GM21381 (cell line): ENCODE measurements around the gene COL4A3.
"Not testable (repeated sequence)": the region's sequence is repeated elsewhere in the genome, so short reads cannot be mapped to it uniquely, and the experiment has no call there.

Experiments
- ATAC-seq: cut with Tn5 transposase; IDR thresholded peaks from one replicate; pipeline ENCODE4 v1.9.1; 2021; ENCODE audit warnings: mild to moderate bottlenecking, moderate library complexity; ENCODE audit not compliant: unreplicated experiment

COL4A3 gene

GRCh38 chr2:227154986-227155774 is 9.2 kb upstream of the COL4A3 start:
- ATAC-seq, result no peak

DNA sequence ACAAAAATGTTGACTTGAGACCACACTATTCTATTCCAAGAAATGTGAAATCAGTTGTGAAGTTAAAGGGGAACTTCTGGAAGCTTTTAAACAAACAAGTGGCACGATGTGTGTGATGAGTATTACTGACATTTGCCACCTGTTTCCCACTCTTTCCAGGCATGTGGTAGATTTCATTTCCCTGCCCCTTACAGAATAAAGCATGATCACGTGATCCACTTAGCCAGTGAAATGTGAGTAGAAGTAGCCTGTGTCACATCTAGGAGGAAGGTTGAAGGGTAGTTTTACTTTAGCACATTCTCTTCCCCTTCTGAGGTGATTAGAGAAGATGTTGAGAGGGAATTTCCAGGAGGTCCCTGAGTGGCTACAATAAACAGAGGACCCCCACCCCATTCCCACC is 4.3 kb upstream of the COL4A3 start:
- no peak for ATAC-seq

DNA sequence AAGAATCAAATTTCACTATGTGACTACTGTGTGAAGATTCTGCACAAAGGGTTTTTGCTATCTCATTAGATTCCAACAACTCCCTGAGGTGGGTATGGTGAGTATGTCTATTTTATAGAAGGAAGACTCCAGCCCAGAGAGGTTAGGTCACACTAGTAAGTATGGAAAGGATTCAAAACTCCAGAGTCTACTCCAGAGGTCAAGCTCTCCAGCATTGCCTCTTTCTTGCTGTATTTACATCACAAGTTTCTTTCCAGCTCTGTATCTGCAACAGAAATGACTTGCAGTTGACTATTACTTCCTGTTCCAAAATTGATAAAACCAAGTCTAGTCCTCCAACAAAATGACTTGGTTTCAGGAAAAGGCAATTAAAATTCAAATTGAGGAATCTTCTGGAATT is 2.5 kb upstream of the COL4A3 start:
- ATAC-seq, result no peak

- peak; percentile 69 for ATAC-seq
These were observed 883 bp upstream of the COL4A3 start for GRCh38 chr2:227163485-227163997.

- ATAC-seq, result peak; percentile 60
These were observed 403 bp downstream of the COL4A3 start for GRCh38 chr2:227164763-227165291.

DNA sequence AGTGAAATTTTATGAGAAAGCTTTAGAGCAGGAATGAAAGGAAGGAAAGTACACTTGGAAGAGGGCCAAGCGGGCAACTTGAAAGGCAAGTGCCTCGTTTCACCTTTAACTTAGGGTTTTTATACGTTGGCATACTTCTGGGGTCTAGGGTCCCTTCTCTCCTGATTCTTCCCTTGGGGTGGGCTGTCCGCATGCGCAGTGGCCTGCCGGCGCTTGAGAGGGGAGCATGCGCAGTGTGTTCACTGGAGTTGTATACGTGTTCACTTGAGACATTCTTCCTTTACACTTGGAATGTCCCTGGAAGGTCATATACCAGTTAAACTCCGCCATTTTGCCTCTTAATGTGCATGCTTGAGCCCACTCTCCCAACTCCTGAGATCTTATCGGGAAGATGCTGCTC is 7.4 kb downstream of the COL4A3 start:
- not testable (repeated sequence) for ATAC-seq

DNA sequence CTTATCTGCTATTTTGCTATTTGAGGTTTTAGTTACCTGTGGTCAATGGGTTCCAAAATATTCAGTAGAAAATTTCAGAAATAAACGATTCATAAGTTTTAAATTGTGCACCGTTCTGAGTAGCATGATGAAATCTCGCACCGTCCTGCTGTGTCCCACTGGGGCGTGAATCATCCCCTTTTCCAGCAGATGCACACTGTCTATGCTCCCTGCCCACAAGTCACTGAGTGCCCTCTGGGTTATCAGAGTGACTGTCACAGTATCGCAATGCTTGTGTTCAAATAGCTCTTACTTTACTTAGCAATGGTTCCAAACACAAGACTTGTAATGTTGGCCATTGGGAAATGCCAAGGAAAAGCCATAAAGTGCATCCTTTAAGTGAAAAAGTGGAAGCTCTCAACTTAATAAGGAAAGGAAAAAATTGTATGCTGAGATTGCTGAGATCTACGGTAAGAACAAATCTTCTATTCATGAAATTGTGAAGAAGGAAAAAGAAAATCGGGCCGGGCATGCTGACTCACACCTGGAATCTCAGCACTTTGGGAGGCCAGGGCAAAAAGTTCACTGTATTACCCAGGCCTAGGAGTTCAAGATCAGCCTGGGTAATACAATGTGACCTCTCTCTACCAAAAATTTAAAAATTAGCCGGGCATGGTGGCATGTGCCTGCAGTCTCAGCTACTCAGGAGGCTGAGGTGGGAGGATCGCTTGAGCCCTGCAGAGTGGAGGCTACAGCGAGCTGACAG is 13.3 kb downstream of the COL4A3 start:
- no peak for ATAC-seq

DNA sequence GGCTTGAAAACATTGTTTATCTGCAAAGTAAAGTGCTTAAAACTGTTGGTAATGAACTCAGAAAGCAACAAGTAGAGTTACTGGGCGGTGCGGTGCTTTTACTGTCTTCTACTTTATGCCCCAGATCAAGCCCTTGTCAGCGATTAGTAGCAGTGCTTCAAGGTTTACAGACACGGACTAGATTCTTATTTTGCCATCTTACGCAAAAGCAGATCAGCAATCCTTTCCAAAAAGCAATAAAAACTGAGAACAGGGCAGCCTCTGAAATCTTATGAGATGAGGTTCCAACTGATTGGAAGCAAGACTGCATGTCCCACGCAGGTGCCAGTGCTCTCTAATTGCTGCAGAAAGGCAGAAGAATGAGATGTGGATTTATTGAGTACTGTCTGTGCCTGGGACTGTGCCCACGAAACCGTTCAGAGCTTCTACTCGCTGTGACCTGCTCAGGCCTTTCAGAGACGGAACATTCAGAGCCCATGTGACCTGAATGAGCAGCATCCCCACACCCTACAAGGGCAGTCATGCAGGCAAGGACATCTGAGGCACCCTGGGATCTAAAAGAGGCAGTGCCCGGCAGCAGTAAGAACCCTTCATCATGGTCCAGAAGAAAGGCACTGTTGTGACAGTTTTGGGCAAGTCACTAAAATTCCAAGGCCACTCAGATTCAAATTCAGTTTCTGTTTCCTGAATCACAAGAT is 15.7 kb downstream of the COL4A3 start:
- ATAC-seq, result no peak

GRCh38 chr2:227180770-227181169 is 16.3 kb downstream of the COL4A3 start:
- ATAC-seq, result no peak

DNA sequence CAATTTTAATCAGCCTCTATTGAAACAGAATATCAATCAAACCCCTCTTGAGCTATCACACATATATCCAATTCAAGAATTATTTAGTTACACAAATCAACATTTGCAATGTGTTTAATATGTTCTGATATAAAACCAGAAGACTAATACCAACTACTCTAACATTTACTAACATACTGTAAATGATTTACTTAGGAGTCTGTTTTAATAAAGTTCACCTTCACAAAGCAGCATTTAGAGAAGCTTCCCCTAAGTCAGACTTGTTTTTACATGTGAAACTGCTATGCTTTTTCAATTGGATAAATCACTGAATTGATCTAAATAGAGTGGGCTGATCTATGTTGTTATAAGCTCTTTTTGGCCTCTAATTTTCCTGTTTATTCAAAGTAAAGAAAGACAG is 18.3 kb downstream of the COL4A3 start:
- no peak for ATAC-seq

- ATAC-seq, result no peak
These were observed 19.4 kb downstream of the COL4A3 start for GRCh38 chr2:227183657-227184367.

GRCh38 chr2:227185615-227186232 is 21.3 kb downstream of the COL4A3 start:
- no peak for ATAC-seq

DNA sequence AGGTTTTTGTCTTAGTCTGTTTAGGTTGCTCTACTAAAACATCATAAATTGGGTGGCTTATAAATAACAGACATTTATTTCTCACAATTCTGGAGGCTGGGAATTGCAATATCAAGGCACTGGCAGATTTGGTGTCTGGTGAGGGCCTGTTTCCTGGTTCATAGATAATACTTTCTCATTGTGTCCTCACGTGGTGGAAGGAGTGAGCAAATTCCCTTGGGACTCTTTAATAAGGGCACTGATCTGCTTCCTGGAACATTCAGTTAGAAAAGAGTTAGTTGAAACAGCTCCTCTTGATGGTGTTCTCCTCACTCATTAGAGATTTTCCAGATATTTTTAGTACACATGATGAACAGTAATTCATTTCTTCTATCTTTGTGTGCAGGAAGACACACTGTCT is 22.3 kb downstream of the COL4A3 start:
- no peak for ATAC-seq

- ATAC-seq, result peak; percentile 67
These were observed 23.9 kb downstream of the COL4A3 start for GRCh38 chr2:227188292-227188691.

DNA sequence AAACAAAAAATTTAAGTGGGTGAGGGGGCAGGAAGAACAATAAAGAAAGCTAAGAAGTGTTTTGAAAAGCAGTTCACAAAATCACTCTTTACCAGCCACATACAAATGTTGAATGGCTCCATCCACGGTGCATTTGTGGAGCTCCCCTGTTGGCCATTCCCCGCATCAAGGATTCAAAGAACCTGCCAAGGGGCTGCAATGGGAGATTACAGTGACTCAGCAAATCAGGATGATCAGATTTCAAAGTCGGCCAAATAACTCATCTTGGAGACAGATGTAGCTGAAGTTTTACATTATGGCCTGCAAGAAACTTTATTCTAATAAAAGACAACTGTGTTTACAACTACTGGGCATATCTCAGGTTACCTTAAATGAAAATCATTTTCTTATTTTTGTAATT is 26.9 kb downstream of the COL4A3 start:
- no peak for ATAC-seq

GRCh38 chr2:227192491-227192890 is 28.1 kb downstream of the COL4A3 start:
- no peak for ATAC-seq

DNA sequence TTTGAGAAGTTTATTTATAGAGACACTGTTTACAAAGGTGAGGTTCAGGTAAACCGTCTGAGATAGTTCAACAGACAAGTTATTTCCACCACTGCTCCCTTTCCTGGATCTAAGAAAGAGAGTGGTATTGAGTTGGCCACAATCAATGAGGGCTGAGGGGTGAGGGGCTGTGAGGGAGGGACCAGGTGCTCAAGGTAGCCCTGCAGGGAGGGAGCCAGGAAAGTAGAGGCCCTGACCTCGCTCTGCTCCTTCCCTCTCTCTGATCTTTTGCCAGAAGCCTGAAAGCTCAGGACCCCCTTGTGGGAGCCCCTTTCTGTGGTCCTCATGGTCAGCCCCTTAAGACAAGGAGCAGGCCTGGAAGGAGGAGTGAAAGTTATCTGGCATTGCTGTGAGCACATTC is 29.8 kb downstream of the COL4A3 start:
- no peak for ATAC-seq

DNA sequence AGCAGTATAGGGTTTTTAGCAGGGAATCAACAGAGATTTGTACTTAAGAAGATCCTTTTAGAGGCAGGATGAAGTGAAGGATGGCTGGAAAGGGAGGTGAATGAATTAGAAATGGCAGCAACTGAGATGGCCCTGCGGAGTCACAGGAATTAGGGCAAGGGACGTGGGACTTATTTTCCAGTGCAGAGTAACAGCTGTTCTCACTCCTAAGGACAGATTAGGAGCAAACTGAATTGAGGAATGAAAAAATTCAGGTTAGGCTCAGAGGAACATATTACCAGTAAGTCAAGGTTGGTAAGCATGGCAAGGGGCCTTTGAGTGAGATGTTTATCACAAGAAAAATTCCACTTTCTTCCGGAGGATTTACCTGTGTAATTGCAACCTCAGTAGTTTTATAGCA is 34.4 kb downstream of the COL4A3 start:
- ATAC-seq, result no peak

DNA sequence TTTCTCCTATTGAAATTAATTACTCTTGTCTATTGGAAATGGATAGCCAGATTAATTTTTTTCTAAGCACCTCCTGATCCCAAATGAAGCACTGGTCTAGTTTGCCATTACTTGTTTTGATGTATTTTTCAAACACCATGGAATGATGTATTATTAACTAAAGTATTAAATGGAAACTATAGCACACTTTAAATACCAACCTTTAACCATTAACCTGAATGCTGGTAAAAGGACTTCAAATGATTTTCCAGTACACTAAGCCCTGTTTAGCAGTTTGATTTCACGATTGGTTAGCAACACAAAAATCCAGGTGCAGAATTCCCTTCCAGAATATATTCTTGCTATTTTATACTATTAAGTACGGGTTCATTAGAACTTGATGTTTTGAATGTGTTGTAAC is 37.3 kb downstream of the COL4A3 start:
- no peak for ATAC-seq

- ATAC-seq, result no peak
These were observed 40.0 kb downstream of the COL4A3 start for GRCh38 chr2:227204452-227204851.
